ENCODE data around the gene AIG1.

- TF ChIP-seq CTCF (IDR thresholded peaks at IDR 0.05; ENCODE audit: borderline replicate concordance, extremely low read depth, low read length, poor library complexity, severe bottlenecking) (no peak), EZH2 (IDR thresholded peaks at IDR 0.05; ENCODE audit: borderline replicate concordance, low read depth, low read length, severe bottlenecking) (no peak)
Observed at GRCh38 chr6:143261899-143262436, 201.3 kb downstream of the AIG1 start.
